HepG2 (cell line): ENCODE measurements around the gene NDOR1. TPM values are rescaled to one million over a fixed set of nuclear protein-coding genes. Genes with fewer than 3 reads are reported as not detected.

Experiments
- ADNP ChIP-seq: sonication (generic); formaldehyde crosslinking; IDR thresholded peaks from 2 replicates; pipeline ENCODE4 v1.4.0; 2020; ENCODE audit warnings: missing genetic modification reagents
- EZH2 ChIP-seq: conservative IDR thresholded peaks from 2 replicates; pipeline ENCODE4 v1.6.1; 2012; ENCODE audit warnings: mild to moderate bottlenecking, low read depth, low read length, moderate library complexity
- FOXP4 ChIP-seq: sonication (generic); formaldehyde crosslinking; IDR thresholded peaks from 2 replicates; pipeline ENCODE4 v1.4.0; 2020; ENCODE audit warnings: missing genetic modification reagents
- GATAD2A ChIP-seq: IDR thresholded peaks from 2 replicates; pipeline ENCODE4 v1.6.1; 2016
- HOXA5 ChIP-seq: sonication (generic); formaldehyde crosslinking; IDR thresholded peaks from 2 replicates; pipeline ENCODE4 v1.4.0; 2020; ENCODE audit warnings: missing genetic modification reagents
- KMT2A ChIP-seq: sonication (generic); formaldehyde crosslinking; IDR thresholded peaks from 2 replicates; pipeline ENCODE4 v1.4.0; 2020; ENCODE audit warnings: missing genetic modification reagents
- MLX ChIP-seq: IDR thresholded peaks from 2 replicates; pipeline ENCODE4 v1.6.1; 2016
- NONO ChIP-seq, 2 experiments: fragments of 450-650 bp in 1 of 2; sonication (generic) in 1 of 2; formaldehyde crosslinking in 1 of 2; IDR thresholded peaks in 1 of 2; conservative IDR thresholded peaks in 1 of 2; 2 replicates each; pipeline versions ENCODE4 v1.6.1 to v1.8.0; 2017 to 2022; ENCODE audit warnings: mild to moderate bottlenecking in 1 of 2, missing genetic modification reagents in 1 of 2, moderate library complexity in 1 of 2
- RERE ChIP-seq: IDR thresholded peaks from 2 replicates; pipeline ENCODE4 v1.6.1; 2016; ENCODE audit warnings: low read depth, missing genetic modification reagents, missing compliant biosample characterization
- ZNF143 ChIP-seq: sonication (generic); formaldehyde crosslinking; IDR thresholded peaks from 2 replicates; pipeline ENCODE4 v1.4.0; 2020; ENCODE audit warnings: missing genetic modification reagents
- ZNF17 ChIP-seq: sonication (generic); formaldehyde crosslinking; IDR thresholded peaks from 2 replicates; pipeline ENCODE4 v1.5.0; 2020; ENCODE audit warnings: mild to moderate bottlenecking, missing genetic modification reagents
- ZNF484 ChIP-seq: sonication (generic); formaldehyde crosslinking; IDR thresholded peaks from 2 replicates; pipeline ENCODE4 v1.5.1; 2020; ENCODE audit warnings: mild to moderate bottlenecking, low read depth, missing genetic modification reagents, borderline replicate concordance
- ZNF570 ChIP-seq: sonication (generic); formaldehyde crosslinking; IDR thresholded peaks from 2 replicates; pipeline ENCODE4 v1.4.0; 2020; ENCODE audit warnings: mild to moderate bottlenecking, missing genetic modification reagents, borderline replicate concordance
- ZNF746 ChIP-seq: sonication (generic); formaldehyde crosslinking; IDR thresholded peaks from 2 replicates; pipeline ENCODE4 v1.8.0; 2022; ENCODE audit warnings: mild to moderate bottlenecking, missing genetic modification reagents
- ZNF816 ChIP-seq: sonication (generic); formaldehyde crosslinking; IDR thresholded peaks from 2 replicates; pipeline ENCODE4 v1.8.0; 2022; ENCODE audit warnings: missing genetic modification reagents, mild to moderate bottlenecking, borderline replicate concordance
- polyA plus RNA-seq, 8 experiments: library from polyadenylated mRNA; depleted of rRNA in 3 of 8; stranded (reverse) in 7 of 8; unstranded in 1 of 8; fragments of >200 nt; fragmentation: Illumina TruSeq in 4 of 8; extraction: Trizol in 4 of 8; gene quantifications; 2 replicates each; pipeline versions ENCODE4 v1.2.1 to v1.2.3, GENCODE V29; 2011 to 2016; ENCODE audit warnings: low read depth in 4 of 8, missing spikeins in 1 of 8, mixed read lengths in 1 of 8; ENCODE audit not compliant: insufficient read depth in 1 of 8
- total RNA-seq, 5 experiments: library from RNA; depleted of rRNA; stranded (reverse); fragments of >200 nt; fragmentation: Illumina TruSeq; extraction: Trizol; gene quantifications; 2 replicates each; pipeline ENCODE4 v1.2.3, GENCODE V29; 2016; ENCODE audit warnings: low read depth in 1 of 5
- TF ChIP-seq, protein P1 (sequence below): sonication (generic); formaldehyde crosslinking; IDR thresholded peaks from 2 replicates; pipeline ENCODE4 v1.8.1; 2022; ENCODE audit warnings: mild to moderate bottlenecking, missing genetic modification reagents
- TF ChIP-seq, protein P2 (sequence below): sonication (generic); formaldehyde crosslinking; IDR thresholded peaks from 2 replicates; pipeline ENCODE4 v1.5.1; 2020; ENCODE audit warnings: missing genetic modification reagents, mild to moderate bottlenecking, borderline replicate concordance

NDOR1 gene
- total and polyA plus RNA-seq, 2 of the 13 experiments (the other 11 are each of a cell fraction or from before 2014, with no cell fraction given) = 3.6 to 8.7 TPM

GRCh38 chr9:137236238-137236935 is 30.9 kb downstream of the NDOR1 start (continued):
- no peak for TF ChIP-seq ADNP
- peak; percentile 77; the same call in 1 of the 2 replicates for TF ChIP-seq HOXA5 (CRISPR knock-in tag)
- TF ChIP-seq GATAD2A (CRISPR knock-in tag) = peak; percentile 79
- no peak for TF ChIP-seq EZH2
- no peak for TF ChIP-seq ZNF484 (CRISPR knock-in tag)
- TF ChIP-seq KMT2A = peak; percentile 30; the same call in 1 of the 2 replicates
- no peak for TF ChIP-seq RERE (CRISPR knock-in tag)
- TF ChIP-seq MLX (CRISPR knock-in tag) = peak; percentile 78
- TF ChIP-seq ZNF746 (CRISPR knock-in tag) = peak; percentile 98
- TF ChIP-seq NONO (IDR thresholded peaks at IDR 0.05) = no peak
- peak; percentile 98 for TF ChIP-seq NONO (CRISPR knock-in tag; conservative IDR thresholded peaks at IDR 0.05)
- TF ChIP-seq ZNF570 (CRISPR knock-in tag) = no peak
- 0 out of 2 replicates have a peak, but pooled peaks have one; percentile 10 for TF ChIP-seq ZNF143 (CRISPR knock-in tag)
- no peak for TF ChIP-seq ZNF17
- TF ChIP-seq ZNF816 (CRISPR knock-in tag) = peak; percentile 29; the same call in 1 of the 2 replicates
- TF ChIP-seq FOXP4 = peak; percentile 72
- TF ChIP-seq, protein P1, sequence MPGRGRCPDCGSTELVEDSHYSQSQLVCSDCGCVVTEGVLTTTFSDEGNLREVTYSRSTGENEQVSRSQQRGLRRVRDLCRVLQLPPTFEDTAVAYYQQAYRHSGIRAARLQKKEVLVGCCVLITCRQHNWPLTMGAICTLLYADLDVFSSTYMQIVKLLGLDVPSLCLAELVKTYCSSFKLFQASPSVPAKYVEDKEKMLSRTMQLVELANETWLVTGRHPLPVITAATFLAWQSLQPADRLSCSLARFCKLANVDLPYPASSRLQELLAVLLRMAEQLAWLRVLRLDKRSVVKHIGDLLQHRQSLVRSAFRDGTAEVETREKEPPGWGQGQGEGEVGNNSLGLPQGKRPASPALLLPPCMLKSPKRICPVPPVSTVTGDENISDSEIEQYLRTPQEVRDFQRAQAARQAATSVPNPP (CRISPR knock-in tag) = no peak
- TF ChIP-seq, protein P2, sequence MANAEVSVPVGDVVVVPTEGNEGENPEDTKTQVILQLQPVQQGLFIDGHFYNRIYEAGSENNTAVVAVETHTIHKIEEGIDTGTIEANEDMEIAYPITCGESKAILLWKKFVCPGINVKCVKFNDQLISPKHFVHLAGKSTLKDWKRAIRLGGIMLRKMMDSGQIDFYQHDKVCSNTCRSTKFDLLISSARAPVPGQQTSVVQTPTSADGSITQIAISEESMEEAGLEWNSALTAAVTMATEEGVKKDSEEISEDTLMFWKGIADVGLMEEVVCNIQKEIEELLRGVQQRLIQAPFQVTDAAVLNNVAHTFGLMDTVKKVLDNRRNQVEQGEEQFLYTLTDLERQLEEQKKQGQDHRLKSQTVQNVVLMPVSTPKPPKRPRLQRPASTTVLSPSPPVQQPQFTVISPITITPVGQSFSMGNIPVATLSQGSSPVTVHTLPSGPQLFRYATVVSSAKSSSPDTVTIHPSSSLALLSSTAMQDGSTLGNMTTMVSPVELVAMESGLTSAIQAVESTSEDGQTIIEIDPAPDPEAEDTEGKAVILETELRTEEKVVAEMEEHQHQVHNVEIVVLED (CRISPR knock-in tag) = peak; percentile 68; the same call in 1 of the 2 replicates
